Neural progenitor cell (in vitro differentiated cells): ENCODE measurements around the gene DSCAML1.

ENCODE experiments used
- CTCF ChIP-seq: fragments of 200-600 bp; sonication (generic); IDR thresholded peaks from 2 replicates; pipeline ENCODE4 v1.5.1; 2017; ENCODE audit warnings: antibody characterized with exemption, mild to moderate bottlenecking
- EZH2 ChIP-seq: fragments of 200-600 bp; sonication (generic); IDR thresholded peaks from 2 replicates; pipeline ENCODE4 v1.6.1; 2017; ENCODE audit warnings: antibody characterized with exemption, mild to moderate bottlenecking, moderate library complexity
- EZH2phosphoT487 ChIP-seq: fragments of 200-600 bp; sonication (generic); IDR thresholded peaks from 2 replicates; pipeline ENCODE4 v1.6.1; 2017; ENCODE audit warnings: antibody characterized with exemption

- TF ChIP-seq CTCF (no peak), EZH2phosphoT487 (no peak), EZH2 (no peak)
Measured at GRCh38 chr11:117799634-117800033, 2.6 kb upstream of the DSCAML1 start.
